Urothelium cell line (cell line): ENCODE measurements around the gene TMEM167A.

Experiments used
- DNase-seq: peaks from one replicate; pipeline ENCODE4 v3.0.0; 2011; ENCODE audit warnings: low spot score, mixed read lengths
- FAIRE-seq: peaks from 2 replicates; lab custom pipeline; 2011; peaks lifted over from hg19 to GRCh38; lab: Jason Lieb, UNC

The TMEM167A gene

GRCh38 chr5:83036991-83037575 is 40.1 kb downstream of the TMEM167A start:
- no peak for DNase-seq

GRCh38 chr5:83035373-83036100 is 41.7 kb downstream of the TMEM167A start:
- FAIRE-seq (no peak), DNase-seq (no peak)

More at GRCh38 chr5:83036991-83037575, 40.1 kb downstream of the TMEM167A start:
- FAIRE-seq, result no peak

- no peak for FAIRE-seq
Observed at GRCh38 chr5:83034528-83035207, 42.5 kb downstream of the TMEM167A start.

DNA sequence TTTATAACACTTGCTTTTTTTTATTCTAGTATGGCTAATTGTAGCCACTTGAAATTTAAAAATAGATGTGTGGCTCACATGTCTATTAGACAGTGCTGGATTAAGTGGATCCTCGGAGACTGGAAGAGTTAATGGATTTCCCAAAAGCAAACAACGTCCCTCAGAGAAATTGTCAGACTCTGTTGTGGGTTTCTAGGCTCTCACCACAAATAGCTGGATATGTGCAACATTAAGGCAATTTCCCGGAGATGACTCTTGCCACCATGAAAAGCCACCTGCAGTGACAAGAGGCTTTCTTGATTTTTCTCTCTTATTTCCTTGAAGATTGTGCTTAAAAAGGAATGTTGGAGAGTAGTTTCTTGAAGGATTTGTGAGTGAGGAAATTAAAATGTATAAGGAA is 43.2 kb downstream of the TMEM167A start:
- DNase-seq (no peak), FAIRE-seq (no peak)

More at GRCh38 chr5:83034528-83035207, 42.5 kb downstream of the TMEM167A start:
- DNase-seq, result no peak

DNA sequence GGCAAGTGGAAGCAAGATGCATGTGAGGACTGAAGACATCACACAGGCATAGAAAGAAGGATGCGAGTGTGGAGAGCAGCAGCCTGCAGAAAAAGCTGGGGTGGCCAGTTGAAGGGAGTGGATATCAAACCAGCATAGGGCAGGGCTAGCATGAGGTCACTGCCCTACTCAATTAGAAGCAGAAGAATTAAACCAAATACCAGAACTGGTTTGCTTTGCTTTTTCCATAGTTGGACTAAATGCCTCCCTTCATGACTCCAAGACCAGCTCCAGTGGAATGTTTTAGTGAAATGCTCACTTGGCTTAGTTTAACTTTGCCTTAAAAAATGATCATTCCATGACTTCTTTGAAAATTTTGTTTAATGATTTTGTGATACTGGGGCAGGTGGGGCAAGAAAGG is 45.8 kb downstream of the TMEM167A start:
- no peak for DNase-seq
- no peak for FAIRE-seq

GRCh38 chr5:83029912-83030311 is 47.3 kb downstream of the TMEM167A start:
- FAIRE-seq, result no peak

DNA sequence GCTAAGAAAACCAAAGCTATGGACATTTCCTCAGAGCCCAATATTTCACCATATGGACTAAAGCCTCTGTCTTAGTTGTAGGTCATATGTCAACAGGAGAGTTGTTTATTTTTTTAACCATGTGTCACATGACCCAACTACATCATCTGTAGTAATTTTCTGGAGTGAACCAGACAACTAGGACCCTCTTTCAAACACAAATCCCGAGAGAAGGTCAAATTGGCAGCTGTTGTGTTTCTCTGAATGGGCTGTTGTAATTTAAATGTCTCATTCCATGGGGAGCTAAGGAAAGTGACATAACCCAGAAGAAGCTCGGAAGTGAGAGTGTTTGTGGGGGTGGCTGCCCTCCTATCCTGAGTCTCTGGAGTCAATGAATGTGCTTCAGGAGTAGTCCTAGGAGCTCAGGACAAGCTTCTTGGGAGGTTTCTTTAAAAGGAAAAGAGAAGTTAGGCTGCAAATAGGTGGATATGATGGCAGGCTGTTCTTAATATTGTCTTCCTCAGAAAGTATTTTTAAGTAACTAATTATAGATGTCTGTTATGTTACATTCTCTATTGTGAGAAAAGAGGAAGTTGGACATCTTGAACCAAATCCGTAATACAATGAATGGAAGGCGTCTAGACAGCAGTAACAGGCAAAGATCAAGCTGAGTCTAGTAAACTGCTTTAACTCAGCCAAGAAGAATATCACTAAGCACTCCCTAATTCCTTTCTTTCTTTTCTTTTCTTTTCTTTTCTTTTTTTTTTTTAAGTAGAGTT is 50.1 kb downstream of the TMEM167A start:
- FAIRE-seq (no peak), DNase-seq (no peak)

More at GRCh38 chr5:83029912-83030311, 47.3 kb downstream of the TMEM167A start:
- no peak for DNase-seq

- DNase-seq (peak; percentile 10), FAIRE-seq (no peak)
Observed at GRCh38 chr5:83026516-83026915, 50.7 kb downstream of the TMEM167A start.

GRCh38 chr5:83025690-83026478 is 51.3 kb downstream of the TMEM167A start:
- DNase-seq, result no peak
- no peak for FAIRE-seq

DNA sequence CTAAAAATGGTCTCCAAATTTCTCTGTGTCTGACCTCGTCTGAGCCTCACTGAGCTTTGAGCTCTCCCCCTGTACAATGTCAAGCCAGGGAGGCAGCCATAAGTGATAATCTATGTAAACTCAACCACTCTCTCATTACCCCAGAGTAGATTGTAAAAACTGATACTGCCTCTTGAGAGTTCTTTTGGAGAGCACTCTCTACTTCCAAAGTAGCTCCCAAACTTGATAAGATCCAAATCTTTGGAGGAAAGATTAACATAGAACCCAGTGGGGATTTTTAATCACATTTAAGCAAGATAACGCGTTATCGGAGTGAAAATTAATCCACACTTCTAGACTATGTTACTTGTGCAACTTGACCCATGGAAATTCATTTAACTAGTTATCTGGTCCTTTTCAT is 54.9 kb downstream of the TMEM167A start:
- DNase-seq, result no peak
- FAIRE-seq, result no peak

DNA sequence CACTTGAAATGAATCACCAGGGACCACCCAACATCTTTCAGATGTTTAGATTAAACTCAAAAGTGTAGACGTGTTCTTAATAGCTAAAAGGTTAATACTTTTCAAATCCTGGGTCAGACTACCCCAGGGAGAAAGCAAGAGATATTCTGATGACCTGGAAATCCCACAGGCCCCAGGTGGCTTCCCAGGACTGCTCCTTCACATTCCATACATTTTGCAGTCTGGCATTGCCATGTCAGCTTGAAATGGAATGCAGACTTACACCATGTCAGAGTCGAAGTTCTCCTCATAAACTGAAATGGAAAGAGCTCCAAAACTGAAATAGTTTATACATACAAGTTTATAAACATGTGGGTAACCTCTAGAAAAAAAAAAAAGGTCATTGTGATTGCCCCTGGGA is 61.5 kb downstream of the TMEM167A start:
- FAIRE-seq, result no peak
- no peak for DNase-seq

- DNase-seq, result no peak
- FAIRE-seq, result no peak
Observed at GRCh38 chr5:83011985-83012384, 65.2 kb downstream of the TMEM167A start.

DNA sequence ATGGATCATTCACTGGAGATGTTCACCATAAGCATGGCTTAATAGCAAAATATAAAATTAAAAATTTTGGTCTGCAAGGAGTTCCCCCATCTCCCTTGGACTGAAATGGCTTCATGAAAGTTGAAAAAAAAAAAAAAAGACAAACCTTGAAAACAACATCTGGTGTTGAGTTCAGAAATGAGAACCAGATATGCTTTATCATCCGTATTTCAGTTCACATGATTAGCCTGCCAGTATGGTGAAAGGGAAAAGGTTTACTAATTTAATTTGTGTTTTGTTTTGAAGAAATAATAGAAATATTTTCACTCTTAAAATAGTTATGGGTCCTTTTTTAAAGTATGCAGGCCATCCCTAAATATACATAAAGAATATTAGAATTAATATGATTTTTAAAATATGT is 67.8 kb downstream of the TMEM167A start:
- FAIRE-seq, result no peak

GRCh38 chr5:83007755-83008154 is 69.4 kb downstream of the TMEM167A start:
- FAIRE-seq (no peak), DNase-seq (no peak)

More for the DNA sequence above, 67.8 kb downstream of the TMEM167A start:
- no peak for DNase-seq

GRCh38 chr5:83006683-83007283 is 70.4 kb downstream of the TMEM167A start:
- no peak for DNase-seq
- no peak for FAIRE-seq

GRCh38 chr5:83003791-83004190 is 73.4 kb downstream of the TMEM167A start:
- FAIRE-seq, result no peak
- DNase-seq, result no peak
